Tibial nerve (tissue), 4 donors: ENCODE results near the gene IGF1R. TPM values are rescaled to one million over a fixed set of nuclear protein-coding genes. Genes with fewer than 3 reads are reported as not detected.
A peak's percentile ranks its signal among the peaks of the same experiment; 100 is the strongest.

Experiments used
- DNase-seq, 2 donors: peaks; one replicate each; pipeline ENCODE4 v3.0.0-alpha.2; 2019; ENCODE audit warnings: low spot score in 2 of 2
- H3K27ac ChIP-seq, 4 donors: fragments of 200-600 bp; sonication (generic) in 3 of 4; one replicate each; pipeline ENCODE4 v1.5.1; 2017 to 2019; ENCODE audit warnings: mild to moderate bottlenecking in 1 of 4
- H3K27me3 ChIP-seq, 2 donors: fragments of 200-600 bp; sonication (generic) in 1 of 2; one replicate each; pipeline versions ENCODE4 v1.5.1 to v1.6.0; 2017 to 2019
- H3K36me3 ChIP-seq, 3 donors: fragments of 200-600 bp; sonication (generic); one replicate each; pipeline ENCODE4 v1.5.1; 2018 to 2019
- H3K4me1 ChIP-seq, 4 donors: fragments of 200-600 bp; sonication (generic) in 3 of 4; one replicate each; pipeline ENCODE4 v1.5.1; 2017 to 2019
- H3K4me3 ChIP-seq, 4 donors: fragments of 200-600 bp; sonication (generic) in 3 of 4; one replicate each; pipeline ENCODE4 v1.5.1; 2017 to 2019; ENCODE audit warnings: mild to moderate bottlenecking in 1 of 4, moderate library complexity in 1 of 4
- H3K9me3 ChIP-seq, 4 donors: fragments of 200-600 bp; sonication (generic) in 3 of 4; one replicate each; pipeline ENCODE4 v1.5.1; 2017 to 2019
- CTCF ChIP-seq, 5 experiments: fragments of 200-600 bp in 3 of 5; fragments of 450-650 bp in 2 of 5; sonication (generic) in 3 of 5; IDR thresholded peaks; one replicate each; pipeline ENCODE4 v1.5.1; 2016 to 2019; ENCODE audit warnings: antibody characterized with exemption in 5 of 5, mild to moderate bottlenecking in 3 of 5, moderate library complexity in 2 of 5
- EP300 ChIP-seq, 2 donors: sonication (generic); formaldehyde crosslinking; IDR thresholded peaks; one replicate each; pipeline ENCODE4 v1.6.1; 2017; ENCODE audit warnings: antibody characterized with exemption in 2 of 2, mild to moderate bottlenecking in 1 of 2
- POLR2A ChIP-seq, 2 donors: fragments of 450-650 bp; IDR thresholded peaks; one replicate each; pipeline ENCODE4 v1.6.1; 2017; ENCODE audit warnings: antibody characterized with exemption in 2 of 2, mild to moderate bottlenecking in 2 of 2, moderate library complexity in 2 of 2
- WGBS, 2 donors: methylation state at CpG; one replicate each; pipeline ENCODE4 v1.1.5; 2018; 5-methylcytosine and 5-hydroxymethylcytosine counted together
- total RNA-seq, 4 donors: library from RNA; depleted of rRNA; stranded (reverse); fragments of >200 nt; gene quantifications; one replicate each; pipeline ENCODE4 v1.1.0, GENCODE V29; 2016

IGF1R gene
- total RNA-seq, 4 donors from 2014 or later: 82.5 to 164 (median 111) TPM

- Histone ChIP-seq H3K4me1 (peaks cover 0 to 78% (median 0%) of the 10 kb centered on the region in 4 donors), H3K36me3 (no peaks in the 10 kb centered on the region), H3K9me3 (no peaks in the 10 kb centered on the region), H3K4me3 (no peak overlapping the region), H3K27ac (no peak overlapping the region), H3K27me3 (no peaks in the 10 kb centered on the region)
- 44 to 46% methylated on average over 7 of the region's 7 CpGs for WGBS, 2 donors
- peak in 1 of 2 donors; percentile 14 for TF ChIP-seq EP300 (IDR thresholded peaks at IDR 0.05)
- peak; percentile 67 to 79 (median 77) for TF ChIP-seq CTCF (IDR thresholded peaks at IDR 0.05)
- no peak for TF ChIP-seq POLR2A (IDR thresholded peaks at IDR 0.05)
- peak in 1 of 2 donors; percentile 81 for DNase-seq
Observed at GRCh38 chr15:98658831-98659699, 10.7 kb downstream of the IGF1R start.

- 78 to 84% methylated on average over 3 of the region's 3 CpGs for WGBS, 2 donors
Observed at GRCh38 chr15:98660055-98660454, 11.7 kb downstream of the IGF1R start.

GRCh38 chr15:98663045-98663444, 14.7 kb downstream of the IGF1R start:
- no peaks in the 10 kb centered on the region for H3K27me3 ChIP-seq

More at GRCh38 chr15:98660055-98660454, 11.7 kb downstream of the IGF1R start:
- Histone ChIP-seq H3K4me3 (no peak overlapping the region), H3K27me3 (no peaks in the 10 kb centered on the region), H3K4me1 (peaks cover 0 to 68% (median 0%) of the 10 kb centered on the region in 4 donors), H3K27ac (no peak overlapping the region), H3K36me3 (no peaks in the 10 kb centered on the region), H3K9me3 (no peaks in the 10 kb centered on the region)
- no peak for DNase-seq
- TF ChIP-seq POLR2A (IDR thresholded peaks at IDR 0.05) (no peak), EP300 (IDR thresholded peaks at IDR 0.05) (no peak)

GRCh38 chr15:98663606-98664005, 15.3 kb downstream of the IGF1R start:
- Histone ChIP-seq H3K27ac (no peak overlapping the region), H3K27me3 (no peaks in the 10 kb centered on the region), H3K4me3 (no peak overlapping the region), H3K36me3 (no peaks in the 10 kb centered on the region), H3K4me1 (peaks cover 0 to 83% (median 6%) of the 10 kb centered on the region in 4 donors), H3K9me3 (no peaks in the 10 kb centered on the region)
- no peak for DNase-seq
- WGBS, 2 donors: 75 to 79% methylated on average over 8 of the region's 8 CpGs
- no peak for TF ChIP-seq EP300 (IDR thresholded peaks at IDR 0.05)
- TF ChIP-seq POLR2A (IDR thresholded peaks at IDR 0.05): no peak
- TF ChIP-seq CTCF (IDR thresholded peaks at IDR 0.05): no peak

More at GRCh38 chr15:98663045-98663444, 14.7 kb downstream of the IGF1R start:
- H3K9me3 ChIP-seq: no peaks in the 10 kb centered on the region
- no peak overlapping the region for H3K4me3 ChIP-seq
- no peak overlapping the region for H3K27ac ChIP-seq
- TF ChIP-seq CTCF (IDR thresholded peaks at IDR 0.05) (no peak), POLR2A (IDR thresholded peaks at IDR 0.05) (no peak), EP300 (IDR thresholded peaks at IDR 0.05) (no peak)
- H3K4me1 ChIP-seq: peaks cover 0 to 83% (median 3%) of the 10 kb centered on the region in 4 donors
- WGBS, 2 donors: 92 to 97% methylated on average over 6 of the region's 6 CpGs
- no peak for DNase-seq
- no peaks in the 10 kb centered on the region for H3K36me3 ChIP-seq

DNA sequence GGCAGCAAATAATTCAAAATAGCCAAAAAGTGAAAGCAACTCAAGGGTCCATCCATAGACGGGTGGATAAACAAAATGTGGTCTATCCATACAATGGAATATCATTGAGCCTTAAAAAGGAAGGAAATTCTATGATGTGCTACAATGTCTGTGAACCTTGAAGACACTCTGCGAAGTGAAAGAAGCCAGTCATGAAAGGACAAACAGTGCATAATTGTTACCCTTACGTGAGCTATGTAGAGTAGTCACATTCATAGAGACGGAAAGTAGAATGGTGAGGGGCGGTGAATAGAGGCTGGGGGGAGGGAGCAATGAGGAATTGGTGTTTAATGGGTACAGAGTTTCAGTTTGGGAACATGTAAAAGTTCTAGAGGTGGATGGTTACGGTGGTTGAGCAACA, 18.1 kb downstream of the IGF1R start:
- 80 to 81% methylated on average over 6 of the region's 6 CpGs for WGBS, 2 donors
- no peak overlapping the region for H3K27ac ChIP-seq

More for the DNA sequence above, 18.1 kb downstream of the IGF1R start:
- Histone ChIP-seq H3K36me3 (no peaks in the 10 kb centered on the region), H3K9me3 (no peaks in the 10 kb centered on the region), H3K4me3 (no peak overlapping the region), H3K27me3 (no peaks in the 10 kb centered on the region), H3K4me1 (peaks cover 4 to 83% (median 28%) of the 10 kb centered on the region in 4 donors)
- TF ChIP-seq EP300 (IDR thresholded peaks at IDR 0.05) (no peak), POLR2A (IDR thresholded peaks at IDR 0.05) (no peak), CTCF (IDR thresholded peaks at IDR 0.05) (no peak)
- no peak for DNase-seq
